GM12878 (cell line): ENCODE measurements around the gene LRRN2. TPM values are rescaled to one million over a fixed set of nuclear protein-coding genes. Genes with fewer than 3 reads are reported as not detected.

ENCODE experiments used
- ATAC-seq: fragments of 200-7000 bp; cut with Tn5 transposase; 3 replicates; pipeline ENCODE4 v1.9.1; 2020; ENCODE audit warnings: mild to moderate bottlenecking, moderate library complexity
- BruUV-seq: library from RNA; stranded (reverse); fragments of 400-500 nt; replicated peaks from 2 replicates; lab custom pipeline; 2021; lab: Mats Ljungman, UMichigan
- CTCF ChIA-PET: fragments of 300-600 bp; sonication (Branson Sonifier 250); formaldehyde crosslinking; extraction: SDS; loops from one replicate; lab custom pipeline; 2021; ENCODE audit warnings: inconsistent platforms; lab: Yijun Ruan, JAX
- POLR2A ChIA-PET: fragments of 350-600 bp; formaldehyde crosslinking; extraction: SDS; loops from one replicate; lab custom pipeline; 2021; ENCODE audit warnings: inconsistent platforms; lab: Charles Lee
- RAD21 ChIA-PET: fragments of 300-600 bp; sonication (Branson Sonifier 250); formaldehyde crosslinking; loops from one replicate; lab custom pipeline; 2023; ENCODE audit warnings: antibody characterized with exemption; ENCODE audit not compliant: unreplicated experiment; lab: Charles Lee
- SMC1A ChIA-PET: fragments of 300-600 bp; sonication (Branson Sonifier 250); formaldehyde crosslinking; loops from one replicate; lab custom pipeline; 2023; ENCODE audit not compliant: unreplicated experiment, uncharacterized antibody; lab: Charles Lee
- DNase-seq: peaks from one replicate; pipeline ENCODE4 v3.0.0-alpha.2; 2011; ENCODE audit warnings: low read depth, low spot score
- FAIRE-seq: peaks from 3 replicates; lab custom pipeline; 2011; peaks lifted over from hg19 to GRCh38; lab: Jason Lieb, UNC
- H2AFZ ChIP-seq: 2 replicates; pipeline ENCODE4 v1.6.0; 2011; ENCODE audit warnings: low read depth, low read length, control low read depth; ENCODE audit not compliant: control insufficient read depth
- H3K27ac ChIP-seq: 2 replicates; pipeline ENCODE4 v1.5.1; 2011; ENCODE audit warnings: control low read depth; ENCODE audit not compliant: control insufficient read depth, insufficient read depth
- H3K27me3 ChIP-seq, 2 experiments: replicated peaks in 1 of 2; 2 replicates each; pipeline versions ENCODE4 v1.6.0 to v1.6.1; 2011; ENCODE audit warnings: low read length in 1 of 2; ENCODE audit not compliant: control insufficient read depth in 2 of 2, insufficient read depth in 2 of 2
- H3K36me3 ChIP-seq, 2 experiments: 2 replicates each; pipeline ENCODE4 v1.5.1; 2011; ENCODE audit warnings: low read length in 1 of 2; ENCODE audit not compliant: control insufficient read depth in 2 of 2, insufficient read depth in 2 of 2
- H3K4me1 ChIP-seq: 2 replicates; pipeline ENCODE4 v1.6.1; 2011; ENCODE audit warnings: mild to moderate bottlenecking, low read length, moderate library complexity, mixed read lengths; ENCODE audit not compliant: control insufficient read depth, insufficient read depth
- H3K4me2 ChIP-seq: 2 replicates; pipeline ENCODE4 v1.6.0; 2011; ENCODE audit warnings: control low read depth; ENCODE audit not compliant: control insufficient read depth, insufficient read depth
- H3K4me3 ChIP-seq: fragments of 200-600 bp; sonication (generic); 2 replicates; pipeline ENCODE4 v1.5.1; 2016
- H3K79me2 ChIP-seq: 2 replicates; pipeline ENCODE4 v1.6.0; 2011; ENCODE audit warnings: low read length; ENCODE audit not compliant: control insufficient read depth, insufficient read depth
- H3K9ac ChIP-seq: 2 replicates; pipeline ENCODE4 v1.8.0; 2011; ENCODE audit warnings: low read length, control low read depth, mixed read lengths; ENCODE audit not compliant: control insufficient read depth, insufficient read depth
- H3K9me3 ChIP-seq: replicated peaks from 3 replicates; pipeline ENCODE4 v1.5.1; 2011; ENCODE audit warnings: mild to moderate bottlenecking, low read length; ENCODE audit not compliant: control insufficient read depth, insufficient read depth
- H4K20me1 ChIP-seq: 2 replicates; pipeline ENCODE4 v1.6.0; 2011; ENCODE audit not compliant: control insufficient read depth, insufficient read depth
- CREB1 ChIP-seq: IDR thresholded peaks from 2 replicates; pipeline ENCODE4 v1.6.1; 2012; ENCODE audit warnings: low read depth, mild to moderate bottlenecking, inconsistent platforms
- DPF2 ChIP-seq: fragments of 450-650 bp; IDR thresholded peaks from 2 replicates; pipeline ENCODE4 v1.6.1; 2017; ENCODE audit warnings: mild to moderate bottlenecking
- E4F1 ChIP-seq: fragments of 450-650 bp; IDR thresholded peaks from 2 replicates; pipeline ENCODE4 v1.6.1; 2018; ENCODE audit warnings: borderline replicate concordance, mild to moderate bottlenecking; ENCODE audit not compliant: partially characterized antibody
- EGR1 ChIP-seq, 2 experiments: IDR thresholded peaks; 1 replicate in 1 of 2; 2 replicates in 1 of 2; pipeline ENCODE4 v1.6.1; 2011 to 2012; ENCODE audit warnings: low read depth in 2 of 2, low read length in 2 of 2, borderline replicate concordance in 1 of 2, mild to moderate bottlenecking in 1 of 2, moderate library complexity in 1 of 2
- HDAC2 ChIP-seq: fragments of 200-600 bp; sonication (generic); IDR thresholded peaks from 2 replicates; pipeline ENCODE4 v1.6.1; 2017
- KLF5 ChIP-seq: fragments of 450-650 bp; IDR thresholded peaks from 2 replicates; pipeline ENCODE4 v1.6.1; 2014; ENCODE audit warnings: mild to moderate bottlenecking; ENCODE audit not compliant: partially characterized antibody
- NFIC ChIP-seq: IDR thresholded peaks from 2 replicates; pipeline ENCODE4 v1.6.1; 2012; ENCODE audit warnings: low read depth, mild to moderate bottlenecking, inconsistent platforms, low read length, moderate library complexity
- POLR2AphosphoS5 ChIP-seq: IDR thresholded peaks from 2 replicates; pipeline ENCODE4 v1.6.1; 2011; ENCODE audit warnings: mild to moderate bottlenecking, low read length, inconsistent platforms
- RELB ChIP-seq: fragments of 450-650 bp; IDR thresholded peaks from 2 replicates; pipeline ENCODE4 v1.6.1; 2017; ENCODE audit warnings: low read depth, mild to moderate bottlenecking, moderate library complexity
- YY1 ChIP-seq: IDR thresholded peaks from 2 replicates; pipeline ENCODE4 v1.6.1; 2011; ENCODE audit warnings: low read depth, mild to moderate bottlenecking, low read length
- ZBTB33 ChIP-seq: fragments of 450-650 bp; IDR thresholded peaks from 2 replicates; pipeline ENCODE4 v1.6.1; 2017; ENCODE audit warnings: mild to moderate bottlenecking
- ZNF24 ChIP-seq: fragments of 450-650 bp; IDR thresholded peaks from 2 replicates; pipeline ENCODE4 v1.6.1; 2017; ENCODE audit warnings: antibody characterized with exemption, mild to moderate bottlenecking
- WGBS: methylation state at CpG from one replicate; pipeline ENCODE4 v1.1.6; 2016; ENCODE audit warnings: low lambda C conversion rate; ENCODE audit not compliant: insufficient replicate concordance, insufficient coverage; ENCODE audit errors: missing lambda C conversion rate; 5-methylcytosine and 5-hydroxymethylcytosine counted together
- in situ Hi-C: fragments of 300-500 bp; cut with MboI; formaldehyde crosslinking; loops from 9 replicates; pipeline ENCODE4 v1.14.3; 2018; ENCODE audit warnings: mixed read lengths
- intact Hi-C: fragments of 100-400 bp; cut with micrococcal nuclease; formaldehyde crosslinking; loops from one replicate; pipeline ENCODE4 v1.14.2; 2022; ENCODE audit not compliant: unreplicated experiment
- polyA plus RNA-seq, 11 experiments: library from polyadenylated mRNA; depleted of rRNA in 4 of 11; unstranded in 6 of 11; stranded (reverse) in 5 of 11; fragments of >200 nt; fragmentation: Nextera tagmentation in 4 of 11; fragmentation: Illumina TruSeq in 1 of 11; extraction: Ambion mirVana in 4 of 11; extraction: Trizol in 1 of 11; gene quantifications; 1 replicate in 1 of 11; 2 replicates in 10 of 11; pipeline versions ENCODE4 v1.2.1 to v1.2.3, GENCODE V29; 2011 to 2016; ENCODE audit warnings: inconsistent platforms in 2 of 11, missing spikeins in 2 of 11, low read depth in 1 of 11
- total RNA-seq, 4 experiments: library from RNA; depleted of rRNA in 3 of 4; stranded (reverse); fragments of >200 nt in 3 of 4; fragmentation: Illumina TruSeq in 1 of 4; extraction: Trizol in 1 of 4; gene quantifications; 2 replicates each; pipeline versions ENCODE4 v1.2.1 to v1.2.3, GENCODE V29; 2013 to 2021
- TF ChIP-seq, protein P1 (sequence below), 3 experiments: IDR thresholded peaks in 2 of 3; conservative IDR thresholded peaks in 1 of 3; 2 replicates each; pipeline ENCODE4 v1.5.1; 2011; ENCODE audit warnings: low read depth in 3 of 3, low read length in 3 of 3, mild to moderate bottlenecking in 3 of 3, control low read depth in 2 of 3, moderate library complexity in 2 of 3, inconsistent platforms in 1 of 3, mixed read lengths in 1 of 3; ENCODE audit not compliant: control insufficient read depth in 2 of 3, insufficient read depth in 1 of 3; ENCODE audit errors: extremely low read depth in 1 of 3
- TF ChIP-seq, protein P2 (sequence below): fragments of 450-650 bp; IDR thresholded peaks from 2 replicates; pipeline ENCODE4 v1.6.1; 2014; ENCODE audit warnings: mild to moderate bottlenecking

LRRN2 gene
- total and polyA plus RNA-seq, 10 of the 15 experiments (the other 5 are each of a cell fraction or from before 2014, with no cell fraction given), result not detected

- no peak for TF ChIP-seq RELB
- TF ChIP-seq NFIC, result no peak
- no peak for TF ChIP-seq E4F1
- TF ChIP-seq, protein P1, sequence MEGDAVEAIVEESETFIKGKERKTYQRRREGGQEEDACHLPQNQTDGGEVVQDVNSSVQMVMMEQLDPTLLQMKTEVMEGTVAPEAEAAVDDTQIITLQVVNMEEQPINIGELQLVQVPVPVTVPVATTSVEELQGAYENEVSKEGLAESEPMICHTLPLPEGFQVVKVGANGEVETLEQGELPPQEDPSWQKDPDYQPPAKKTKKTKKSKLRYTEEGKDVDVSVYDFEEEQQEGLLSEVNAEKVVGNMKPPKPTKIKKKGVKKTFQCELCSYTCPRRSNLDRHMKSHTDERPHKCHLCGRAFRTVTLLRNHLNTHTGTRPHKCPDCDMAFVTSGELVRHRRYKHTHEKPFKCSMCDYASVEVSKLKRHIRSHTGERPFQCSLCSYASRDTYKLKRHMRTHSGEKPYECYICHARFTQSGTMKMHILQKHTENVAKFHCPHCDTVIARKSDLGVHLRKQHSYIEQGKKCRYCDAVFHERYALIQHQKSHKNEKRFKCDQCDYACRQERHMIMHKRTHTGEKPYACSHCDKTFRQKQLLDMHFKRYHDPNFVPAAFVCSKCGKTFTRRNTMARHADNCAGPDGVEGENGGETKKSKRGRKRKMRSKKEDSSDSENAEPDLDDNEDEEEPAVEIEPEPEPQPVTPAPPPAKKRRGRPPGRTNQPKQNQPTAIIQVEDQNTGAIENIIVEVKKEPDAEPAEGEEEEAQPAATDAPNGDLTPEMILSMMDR (IDR thresholded peaks at IDR 0.05 in 2 of 3, conservative IDR thresholded peaks at IDR 0.05 in 1 of 3; ENCODE audit: control insufficient read depth in 2 of 3, extremely low read depth in 1 of 3, insufficient read depth in 1 of 3, low read depth in 3 of 3, low read length in 3 of 3), result no peak
These were observed 71.9 kb downstream of the LRRN2 start (continued) for GRCh38 chr1:204613636-204614035.

DNA sequence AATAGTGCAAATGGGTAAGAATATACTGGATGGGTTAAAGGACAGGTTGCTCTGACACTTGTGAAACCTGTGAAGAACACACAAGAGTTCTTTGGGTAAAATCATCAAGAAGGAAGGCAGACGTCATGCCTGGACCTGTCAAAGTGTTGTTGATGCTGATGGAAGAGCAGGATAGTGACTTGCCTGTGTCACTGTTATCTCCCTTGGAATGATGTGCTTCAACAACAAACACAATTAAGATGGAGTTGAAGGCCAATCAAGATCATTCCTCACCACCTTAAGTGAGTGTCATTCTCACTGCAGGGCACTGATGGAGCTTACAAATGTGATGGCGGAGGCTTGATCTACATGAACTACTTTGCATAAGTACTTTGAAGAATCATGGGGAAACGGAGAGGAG lies 73.2 kb downstream of the LRRN2 start:
- ChIA-PET RAD21 (interaction anchor here (1.4 kb wide), 1 partner anchor 151 kb away, joined by 5 read pairs; no protein-coding TSS in a partner anchor), SMC1A (no interaction called here), CTCF (interaction anchor here (1.2 to 1.3 kb wide), 3 partner anchors 151 to 195 kb away, joined by 3 to 5 read pairs (median 4); no protein-coding TSS in a partner anchor), POLR2A (interaction anchor here (0.5 kb wide), 1 partner anchor 284 kb away, joined by 3 read pairs; no protein-coding TSS in a partner anchor)
- H3K36me3 ChIP-seq, result no peaks in the 10 kb centered on the region
- H3K4me1 ChIP-seq, result no peaks in the 10 kb centered on the region
- no peaks in the 10 kb centered on the region for H3K9me3 ChIP-seq
- no peak overlapping the region for H3K4me3 ChIP-seq
- no peaks in the 10 kb centered on the region for H3K79me2 ChIP-seq
- no peak overlapping the region for H3K9ac ChIP-seq
- FAIRE-seq, result no peak
- H2AFZ ChIP-seq, result no peak overlapping the region
- no TSS peak for BruUV-seq
- no peak for ATAC-seq
- DNase-seq, result no peak
- H3K27ac ChIP-seq, result no peak overlapping the region
- H4K20me1 ChIP-seq, result no peaks in the 10 kb centered on the region
- peaks cover 4 to 5% of the 10 kb centered on the region in 2 experiments; a peak in 3 of 4 replicates for H3K27me3 ChIP-seq
- in situ Hi-C loops, result no loop called here
- H3K4me2 ChIP-seq, result no peak overlapping the region
- intact Hi-C loops, result no loop called here
- WGBS, result 41% methylated on average over 3 of the region's 3 CpGs
- TF ChIP-seq POLR2AphosphoS5 (no peak), EGR1 (IDR thresholded peaks at IDR 0.05; ENCODE audit: borderline replicate concordance in 1 of 2, low read depth in 2 of 2, low read length in 2 of 2) (no peak), HDAC2 (no peak), ZNF24 (no peak), ZBTB33 (no peak), CREB1 (no peak), KLF5 (no peak), YY1 (no peak), DPF2 (no peak)
- TF ChIP-seq, protein P2, sequence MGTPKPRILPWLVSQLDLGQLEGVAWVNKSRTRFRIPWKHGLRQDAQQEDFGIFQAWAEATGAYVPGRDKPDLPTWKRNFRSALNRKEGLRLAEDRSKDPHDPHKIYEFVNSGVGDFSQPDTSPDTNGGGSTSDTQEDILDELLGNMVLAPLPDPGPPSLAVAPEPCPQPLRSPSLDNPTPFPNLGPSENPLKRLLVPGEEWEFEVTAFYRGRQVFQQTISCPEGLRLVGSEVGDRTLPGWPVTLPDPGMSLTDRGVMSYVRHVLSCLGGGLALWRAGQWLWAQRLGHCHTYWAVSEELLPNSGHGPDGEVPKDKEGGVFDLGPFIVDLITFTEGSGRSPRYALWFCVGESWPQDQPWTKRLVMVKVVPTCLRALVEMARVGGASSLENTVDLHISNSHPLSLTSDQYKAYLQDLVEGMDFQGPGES, result no peak
